Measurements from ENCODE around the gene RABGAP1L. TPM values are rescaled to one million over a fixed set of nuclear protein-coding genes. Genes with fewer than 3 reads are reported as not detected.

The RABGAP1L gene
- total RNA-seq, 4 donors from 2014 or later = 38.8 to 54.7 (median 50.5) TPM

GRCh38 chr1:174956976-174957375 lies 797.7 kb downstream of the RABGAP1L start:
- H3K4me3 ChIP-seq (ENCODE audit: low read depth, poor library complexity, severe bottlenecking) = no peak overlapping the region
- DNase-seq (ENCODE audit: low spot score in 2 of 2) = no peak
- intact Hi-C loops (cut with DNase I; ENCODE audit: low total_unique reads) = no loop called here
- no peak for TF ChIP-seq CTCF (IDR thresholded peaks at IDR 0.05)

- TF ChIP-seq POLR2A (IDR thresholded peaks at IDR 0.05) (no peak), CTCF (IDR thresholded peaks at IDR 0.05) (no peak)
- DNase-seq (ENCODE audit: low spot score in 2 of 2) = no peak
- no peak overlapping the region for H3K4me3 ChIP-seq (ENCODE audit: low read depth, poor library complexity, severe bottlenecking)
- intact Hi-C loops (cut with DNase I; ENCODE audit: low total_unique reads) = no loop called here
Measured at GRCh38 chr1:174957829-174958228, 798.5 kb downstream of the RABGAP1L start.

GRCh38 chr1:174958396-174958795 lies 799.1 kb downstream of the RABGAP1L start:
- intact Hi-C loops (cut with DNase I; ENCODE audit: low total_unique reads) = no loop called here
- 76 to 80% methylated on average over 1 of the region's 1 CpG for WGBS, 2 donors
- no peak for TF ChIP-seq CTCF (IDR thresholded peaks at IDR 0.05)
- no peak for TF ChIP-seq POLR2A (IDR thresholded peaks at IDR 0.05)
- no peak overlapping the region for H3K4me3 ChIP-seq (ENCODE audit: low read depth, poor library complexity, severe bottlenecking)
- DNase-seq (ENCODE audit: low spot score in 2 of 2) = no peak

GRCh38 chr1:174960362-174960761 lies 801.0 kb downstream of the RABGAP1L start:
- WGBS, 2 donors = 85 to 89% methylated on average over 2 of the region's 2 CpGs
- intact Hi-C loops (cut with DNase I; ENCODE audit: low total_unique reads) = no loop called here
- no peak for TF ChIP-seq CTCF (IDR thresholded peaks at IDR 0.05)
- no peak for TF ChIP-seq POLR2A (IDR thresholded peaks at IDR 0.05)
- DNase-seq (ENCODE audit: low spot score in 2 of 2) = no peak
- H3K4me3 ChIP-seq (ENCODE audit: low read depth, poor library complexity, severe bottlenecking) = no peak overlapping the region

GRCh38 chr1:174963529-174964125 lies 804.3 kb downstream of the RABGAP1L start:
- 37 to 47% methylated on average over 2 of the region's 2 CpGs for WGBS, 2 donors
- TF ChIP-seq POLR2A (IDR thresholded peaks at IDR 0.05) (no peak), CTCF (IDR thresholded peaks at IDR 0.05) (no peak)
- DNase-seq (ENCODE audit: low spot score in 2 of 2) = no peak
- intact Hi-C loops (cut with DNase I; ENCODE audit: low total_unique reads) = no loop called here
- H3K4me3 ChIP-seq (ENCODE audit: low read depth, poor library complexity, severe bottlenecking) = no peak overlapping the region

- DNase-seq (ENCODE audit: low spot score in 2 of 2) = peak in 1 of 2 donors; percentile 17
- TF ChIP-seq POLR2A (IDR thresholded peaks at IDR 0.05) (no peak), CTCF (IDR thresholded peaks at IDR 0.05) (no peak)
- whole genome bisulfite sequencing, 2 donors = 17 to 20% methylated on average over 6 of the region's 6 CpGs
- intact Hi-C loops (cut with DNase I; ENCODE audit: low total_unique reads) = no loop called here
- no peak overlapping the region for H3K4me3 ChIP-seq (ENCODE audit: low read depth, poor library complexity, severe bottlenecking)
Measured at GRCh38 chr1:174964261-174964971, 805.1 kb downstream of the RABGAP1L start.

Measured in lower leg skin (tissue), 4 donors.